HUDEP-2 (cell line): ENCODE data around the gene DISP3.

ENCODE experiments used
- DNase-seq, 76 experiments: peaks; one replicate each; lab custom pipeline; 2025; ENCODE audit not compliant: unreplicated experiment in 76 of 76; lab: John Stamatoyannopoulos, UW

DISP3 gene

DNA sequence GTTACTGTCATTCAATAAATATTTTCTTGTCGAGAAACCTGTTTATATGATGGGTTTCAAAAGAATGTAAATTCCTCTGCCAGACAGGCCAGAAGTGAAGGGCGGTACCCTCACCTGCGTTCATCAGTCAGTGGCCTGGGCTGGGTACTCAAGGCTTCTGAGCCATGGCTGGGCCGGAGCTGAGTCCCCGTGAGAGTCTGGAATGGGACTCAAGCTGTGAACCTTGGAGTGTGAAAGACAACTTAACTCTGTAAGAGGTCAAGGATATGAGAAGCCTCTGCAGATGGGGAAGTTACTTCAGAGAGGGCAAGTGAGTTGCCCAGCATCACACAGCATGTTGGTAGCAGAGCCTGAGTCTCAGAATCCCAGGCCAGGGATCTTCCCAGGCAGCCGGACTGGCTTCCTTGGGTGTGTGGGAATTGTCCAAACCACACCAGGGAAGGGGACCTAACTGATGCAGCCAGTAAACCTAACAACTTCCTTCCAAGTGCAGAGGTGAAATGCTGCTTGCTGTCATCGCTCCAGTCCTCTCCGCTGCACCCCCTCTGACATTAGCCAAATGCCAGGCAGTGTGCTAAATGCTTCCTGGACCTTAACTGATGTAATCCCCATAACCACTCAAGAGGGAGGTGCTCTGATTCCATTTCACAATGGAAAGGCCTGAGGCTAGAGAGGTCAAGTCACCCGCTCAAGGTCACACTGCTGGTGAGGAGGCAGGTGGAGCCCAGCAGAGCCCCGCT lies 4.8 kb downstream of the DISP3 start:
- no peak for DNase-seq

DNA sequence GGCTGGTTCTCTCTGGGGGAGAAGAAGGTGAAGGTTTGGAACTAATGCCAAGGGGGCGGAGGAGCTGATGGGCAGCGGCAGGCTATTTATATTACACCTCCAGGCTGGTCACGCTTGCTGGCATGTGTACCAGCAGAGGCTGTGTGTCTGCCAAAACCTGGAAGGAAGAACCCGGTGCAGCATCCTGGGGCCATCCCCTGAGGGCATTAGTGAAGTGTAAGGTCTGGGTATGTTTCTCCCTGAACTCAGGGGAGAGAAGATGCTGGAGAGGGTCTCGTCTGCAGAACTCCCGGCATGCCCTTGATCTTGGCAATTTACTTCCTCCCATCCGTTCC lies 5.3 kb downstream of the DISP3 start:
- no peak for DNase-seq

DNA sequence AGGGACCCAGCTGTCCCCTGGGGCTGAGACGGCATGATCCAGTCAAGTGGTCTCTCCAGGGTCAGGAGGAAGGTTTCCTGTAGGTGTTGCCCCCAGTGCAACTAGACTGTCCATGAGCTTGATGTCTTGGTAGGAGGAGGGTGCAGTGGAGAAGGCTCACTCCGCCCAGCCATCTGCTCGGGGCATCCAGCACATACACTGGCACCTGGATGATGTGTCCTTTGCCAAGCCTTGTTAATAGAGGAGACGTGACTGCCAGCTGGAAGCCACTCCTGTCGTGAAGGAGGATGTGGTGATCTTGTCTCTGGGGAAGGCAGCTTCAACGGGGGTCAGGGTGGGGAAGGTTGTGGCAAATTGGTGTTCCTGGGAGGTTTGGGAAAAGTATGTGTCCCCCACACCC lies 6.2 kb downstream of the DISP3 start:
- no peak for DNase-seq

DNA sequence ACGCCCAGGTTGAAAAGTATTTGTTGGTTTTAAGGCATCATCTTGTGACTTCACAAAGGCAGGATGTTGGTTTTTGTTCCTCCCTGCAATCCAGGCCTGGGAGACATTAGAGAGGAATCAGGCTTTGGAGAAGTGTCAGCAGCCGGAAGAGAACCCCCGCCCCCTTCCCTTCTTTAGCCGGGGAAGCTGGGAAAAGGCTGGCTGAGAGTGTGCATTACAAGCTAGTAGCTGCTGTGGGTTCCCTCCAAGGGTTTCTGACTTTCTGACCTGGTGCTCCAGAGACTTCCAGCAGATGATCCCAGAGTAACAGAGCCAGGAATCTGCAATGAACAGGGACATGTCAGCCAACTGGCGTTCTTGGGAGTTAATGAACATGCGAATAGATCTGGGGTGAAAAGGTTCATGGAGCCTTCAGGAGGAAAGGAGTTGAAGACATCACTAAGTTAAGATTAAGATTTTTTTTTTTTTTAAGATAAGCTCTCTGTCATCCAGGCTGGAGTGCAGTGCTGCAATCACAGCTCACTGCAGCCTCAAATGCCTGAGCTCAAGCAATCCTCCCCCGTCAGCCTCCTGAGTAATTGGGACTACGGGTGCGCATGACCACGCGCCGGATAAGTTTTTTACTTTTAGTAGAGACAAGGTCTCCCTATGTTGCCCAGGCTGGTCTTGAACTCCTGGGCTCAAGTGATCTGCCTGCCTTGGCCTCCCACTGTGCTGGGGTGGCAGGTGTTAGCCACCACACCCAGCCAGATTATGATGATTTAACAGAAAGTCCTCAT lies 7.5 kb downstream of the DISP3 start:
- DNase-seq = no peak

DNA sequence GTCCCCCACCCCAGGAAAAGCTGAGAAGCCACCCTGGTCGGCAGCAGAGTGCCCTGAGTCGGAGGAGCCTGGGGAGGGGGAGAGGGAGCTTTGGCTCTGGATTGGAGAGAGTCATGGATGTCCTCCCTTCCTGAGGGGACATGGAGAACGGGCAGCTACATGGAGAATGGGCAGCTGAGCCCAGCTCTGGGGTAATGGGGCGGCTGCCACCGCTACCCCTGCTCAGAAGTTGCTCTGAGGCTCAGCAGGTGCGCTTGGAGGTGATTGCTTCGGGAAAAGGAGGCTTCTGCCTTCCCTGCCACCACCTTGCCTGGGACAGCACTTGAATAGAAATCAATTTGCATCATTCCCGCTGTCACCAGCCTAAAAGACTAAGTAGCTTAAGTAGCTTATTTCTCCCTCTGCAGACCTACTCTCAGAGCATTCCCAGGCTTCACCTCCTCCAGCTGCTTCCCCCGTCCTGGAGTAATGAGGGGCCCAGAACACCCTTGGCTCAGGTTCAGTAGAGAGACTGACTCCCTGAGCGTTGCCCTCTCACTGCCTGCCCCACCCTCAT lies 8.3 kb downstream of the DISP3 start:
- DNase-seq = no peak

DNA sequence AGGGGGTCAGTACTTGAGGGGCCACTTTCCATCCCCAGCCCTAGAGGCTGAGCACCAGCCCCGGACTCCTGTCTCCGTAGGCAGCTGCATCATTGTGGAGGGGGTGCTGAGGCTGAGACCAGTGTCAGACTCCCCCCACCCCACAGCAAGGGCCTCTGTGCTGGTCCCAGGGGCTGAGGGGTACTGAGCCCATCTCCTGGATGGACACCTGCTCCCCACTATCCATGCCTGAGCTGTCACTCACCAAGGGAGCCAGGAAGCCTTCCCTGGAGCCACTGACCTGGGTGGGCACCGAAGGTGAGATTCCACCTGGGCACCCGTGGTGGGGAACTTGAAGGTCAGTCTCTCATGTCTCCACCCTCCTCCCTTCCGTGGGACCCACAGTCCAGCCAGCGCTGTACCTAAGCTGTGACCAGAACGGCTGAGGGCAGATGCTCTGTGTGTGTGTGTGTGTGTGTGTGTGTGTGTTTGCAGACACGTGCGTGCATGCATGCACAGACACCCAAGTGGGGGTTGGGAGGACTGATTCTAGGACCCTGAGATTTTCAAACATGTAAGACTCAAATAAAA lies 9.3 kb downstream of the DISP3 start:
- DNase-seq = no peak

DNA sequence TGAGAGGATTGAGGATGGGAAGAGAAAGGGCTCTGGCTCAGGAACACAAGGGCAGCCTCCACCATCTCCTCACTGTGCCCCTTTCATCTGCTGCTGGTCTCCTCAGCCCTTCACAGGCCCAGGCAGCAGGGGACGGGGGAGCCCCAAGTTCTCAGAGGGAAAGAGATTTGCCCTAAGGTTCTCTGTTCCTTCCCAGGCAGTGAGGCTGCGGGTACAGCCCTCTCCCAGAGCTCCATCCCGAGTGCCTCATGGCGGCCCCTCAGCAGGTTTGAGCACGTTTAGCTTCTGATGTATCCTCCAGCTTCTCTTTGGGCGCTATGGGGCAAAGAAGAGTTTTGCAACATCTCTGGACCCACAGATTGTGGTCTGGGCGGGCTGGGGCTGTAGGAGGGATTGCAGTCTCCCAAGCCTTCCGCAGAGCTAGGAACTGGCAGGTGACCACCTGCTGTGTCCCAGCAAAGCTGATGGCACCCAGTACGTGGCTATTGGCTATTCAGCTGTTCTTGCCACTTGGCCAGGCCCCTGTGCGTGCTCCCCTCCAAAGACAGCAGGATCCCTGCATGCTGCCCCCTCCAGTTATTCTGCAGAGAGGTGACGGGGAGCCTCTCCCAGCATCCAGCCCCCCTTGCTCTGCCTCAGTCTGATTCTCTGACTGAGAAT lies 10.1 kb downstream of the DISP3 start:
- DNase-seq = no peak

DNA sequence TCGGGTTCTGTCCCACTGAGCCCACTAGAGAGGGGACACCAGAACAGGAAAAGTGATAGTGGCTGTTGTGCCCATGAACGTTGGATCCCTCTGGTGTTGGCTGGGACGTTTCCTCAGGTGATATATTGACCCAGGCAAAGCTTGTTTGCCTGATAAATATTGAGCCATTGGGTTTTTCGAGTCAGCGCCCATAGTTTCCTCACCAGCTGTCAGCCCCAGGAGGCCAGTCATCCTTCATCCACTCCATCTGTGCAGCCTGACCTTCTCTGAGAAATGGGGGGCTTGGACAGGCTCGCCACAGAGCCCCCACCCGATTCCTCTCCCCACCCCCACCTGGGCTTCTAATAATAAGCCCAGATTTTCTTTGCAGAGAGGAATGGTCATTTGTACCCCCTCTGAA lies 13.3 kb downstream of the DISP3 start:
- DNase-seq = no peak

DNA sequence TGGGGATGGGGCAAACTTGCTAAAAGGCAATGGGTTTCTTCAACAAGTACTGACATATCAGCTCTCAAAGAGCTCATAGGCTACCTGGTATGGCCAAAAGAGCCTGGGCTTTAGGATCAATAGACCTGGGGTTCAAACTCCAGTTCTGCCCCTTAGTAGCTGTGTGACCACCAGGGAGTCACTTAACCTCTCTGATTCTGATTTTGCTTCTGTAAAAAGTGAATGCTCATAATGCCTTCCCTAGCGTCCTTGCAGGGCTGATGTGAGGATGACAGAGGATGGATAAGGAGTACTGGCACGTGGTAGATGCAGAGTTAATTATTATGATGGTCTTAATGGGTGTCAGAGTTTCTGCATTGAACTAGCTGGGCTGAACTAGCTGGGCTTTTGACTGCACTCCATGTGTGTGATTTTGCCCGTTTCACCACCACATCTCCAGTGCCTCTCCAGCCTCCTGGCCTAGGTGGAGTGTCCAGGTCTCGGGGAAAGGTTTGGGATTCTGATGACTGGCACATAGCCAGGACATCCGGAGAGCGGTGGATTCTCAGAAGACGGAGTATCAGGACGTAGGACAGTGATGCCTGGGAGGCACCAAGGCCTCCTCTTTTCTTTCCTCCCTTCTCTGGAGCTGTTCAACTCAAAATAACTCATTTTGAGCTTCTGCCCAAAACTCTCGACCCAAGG lies 15.2 kb downstream of the DISP3 start:
- DNase-seq = no peak

DNA sequence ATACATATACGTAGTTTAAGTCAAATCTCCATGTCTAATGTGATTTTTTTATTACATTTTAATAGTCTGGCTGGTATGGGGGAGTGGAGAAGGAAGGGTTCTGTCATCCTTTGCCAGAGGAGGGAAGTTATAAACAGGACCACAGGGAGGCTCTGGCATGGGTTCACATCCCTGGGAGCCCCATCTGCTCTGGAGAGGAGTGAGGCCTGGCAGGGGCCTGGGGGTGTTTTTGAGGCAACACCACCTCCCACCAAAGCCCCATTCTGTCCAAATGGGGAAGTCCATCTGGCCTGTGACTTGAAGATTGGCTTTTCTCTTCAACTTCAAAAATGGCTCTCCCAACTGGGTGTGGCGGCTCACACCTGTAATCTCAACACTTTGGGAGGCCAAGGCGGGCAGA lies 15.8 kb downstream of the DISP3 start:
- no peak for DNase-seq

DNA sequence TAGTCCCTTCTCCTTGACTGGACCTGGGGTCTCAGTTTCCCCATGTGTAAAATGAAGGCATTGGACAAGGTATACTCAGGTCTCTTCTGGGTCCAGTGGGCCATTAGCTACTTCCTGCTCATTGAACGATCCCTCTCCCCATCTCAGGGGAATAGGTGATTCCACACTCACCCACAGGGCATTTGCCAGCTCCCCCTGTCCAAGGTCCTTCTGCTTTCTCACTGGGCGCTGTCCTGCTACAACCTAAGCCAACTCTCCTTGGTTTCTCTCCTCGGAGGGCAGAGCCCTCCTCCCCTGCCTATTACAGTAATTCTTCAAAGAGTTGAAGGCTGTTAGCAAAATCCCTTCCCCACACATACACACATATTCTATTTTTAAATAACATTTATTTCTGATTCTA lies 16.6 kb downstream of the DISP3 start:
- no peak for DNase-seq

DNA sequence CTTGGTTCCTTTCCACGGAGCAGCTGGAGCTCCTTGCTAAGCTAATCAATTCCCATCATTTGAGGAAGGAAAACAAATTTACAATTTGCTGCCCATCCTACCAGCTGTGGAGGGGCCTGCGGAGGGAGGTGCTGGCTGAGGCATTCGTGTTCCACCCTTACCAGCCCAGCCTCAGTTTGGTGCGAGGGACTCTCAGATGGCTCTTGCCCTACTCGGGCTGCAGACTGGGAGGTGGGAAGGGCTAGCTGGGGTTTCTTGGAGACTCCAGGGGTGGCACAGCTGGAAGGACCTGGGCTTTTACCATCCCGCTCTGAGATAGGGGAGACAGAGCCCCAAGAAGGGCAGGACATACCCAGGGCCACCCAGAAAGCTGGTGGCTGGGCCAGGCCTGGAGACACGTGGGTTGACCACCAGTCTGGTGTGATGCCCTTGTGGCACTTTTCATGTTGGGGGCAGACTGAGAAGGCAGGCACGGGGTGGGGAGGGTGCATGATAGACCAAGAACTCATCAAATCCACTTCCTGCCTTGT lies 17.7 kb downstream of the DISP3 start:
- DNase-seq = no peak

DNA sequence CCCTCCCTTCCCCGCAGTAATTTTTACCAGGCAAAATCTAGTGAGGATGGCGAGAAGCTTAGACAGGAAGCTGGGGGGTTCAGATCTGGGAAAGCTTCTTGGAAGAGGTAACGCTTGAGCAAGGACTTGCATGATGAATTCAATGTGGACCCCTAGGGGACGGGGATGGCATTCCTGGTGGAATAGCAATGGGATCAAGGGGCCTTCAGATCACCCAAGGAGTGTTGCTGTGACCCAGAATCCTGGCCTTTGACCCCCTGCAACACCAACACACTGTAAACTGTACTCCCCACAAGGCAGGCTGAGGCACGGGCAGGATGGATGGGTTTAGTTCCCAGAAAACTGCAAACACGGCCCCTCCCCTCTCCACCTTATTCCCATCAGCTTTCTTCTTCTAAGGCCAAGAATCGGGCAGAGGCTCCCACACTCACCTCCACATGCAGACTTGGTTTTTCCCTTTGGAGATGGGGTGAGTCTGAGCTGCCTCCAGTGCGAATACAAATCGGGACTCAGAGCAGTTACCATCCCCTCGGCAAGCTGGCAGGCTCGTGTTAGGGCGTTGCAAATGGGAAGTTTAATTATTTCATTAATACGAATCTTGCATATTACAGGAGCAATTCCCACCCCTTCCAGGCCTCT lies 20.1 kb downstream of the DISP3 start:
- DNase-seq = no peak

DNA sequence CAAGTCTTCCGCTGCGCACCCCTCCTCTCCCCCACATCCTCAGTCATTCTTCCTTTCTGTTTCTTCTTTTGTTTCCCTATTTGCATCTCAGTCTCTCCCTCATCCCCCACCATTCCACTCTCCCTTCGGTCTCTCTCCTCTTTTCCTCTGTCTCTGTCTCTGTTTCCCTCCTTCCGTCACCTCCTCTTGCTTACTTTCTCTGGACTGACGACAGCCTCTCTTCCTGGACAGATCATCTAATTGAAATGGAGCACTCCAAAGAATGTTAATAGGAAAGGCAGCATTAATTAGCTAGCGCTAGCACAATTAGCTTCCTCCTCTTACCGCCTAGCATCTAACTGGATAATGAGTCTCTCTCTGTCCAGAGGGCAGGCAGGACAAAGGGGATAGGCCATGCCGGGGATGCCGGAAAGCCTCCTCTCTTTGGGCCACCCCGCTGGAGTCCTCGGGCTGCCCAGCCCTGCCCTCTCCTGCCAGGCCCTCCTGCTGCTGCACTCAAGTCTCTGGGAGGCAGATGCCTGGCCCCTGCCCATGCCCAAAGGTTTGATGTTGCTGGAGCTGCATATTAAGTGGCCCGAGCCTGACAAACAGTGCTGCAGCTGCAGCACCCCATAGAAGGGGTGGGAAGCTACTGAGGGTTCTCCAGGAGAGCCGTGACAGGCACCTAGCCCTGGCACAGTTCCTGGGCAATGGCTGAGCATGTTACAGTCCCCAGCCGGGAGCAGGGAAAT lies 20.8 kb downstream of the DISP3 start:
- DNase-seq = no peak

DNA sequence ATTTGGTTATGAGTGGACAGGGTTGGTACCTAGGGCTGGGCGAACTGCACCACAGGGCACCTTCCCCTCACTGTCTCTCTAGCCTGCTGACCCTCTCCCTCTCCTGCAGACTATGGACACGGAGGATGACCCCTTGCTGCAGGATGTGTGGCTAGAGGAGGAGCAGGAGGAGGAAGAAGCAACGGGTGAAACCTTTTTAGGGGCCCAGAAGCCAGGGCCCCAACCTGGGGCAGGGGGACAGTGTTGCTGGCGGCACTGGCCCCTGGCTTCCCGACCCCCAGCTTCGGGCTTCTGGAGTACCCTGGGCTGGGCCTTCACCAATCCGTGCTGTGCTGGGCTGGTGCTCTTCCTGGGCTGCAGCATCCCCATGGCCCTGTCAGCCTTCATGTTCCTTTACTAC lies 21.9 kb downstream of the DISP3 start:
- no peak for DNase-seq

DNA sequence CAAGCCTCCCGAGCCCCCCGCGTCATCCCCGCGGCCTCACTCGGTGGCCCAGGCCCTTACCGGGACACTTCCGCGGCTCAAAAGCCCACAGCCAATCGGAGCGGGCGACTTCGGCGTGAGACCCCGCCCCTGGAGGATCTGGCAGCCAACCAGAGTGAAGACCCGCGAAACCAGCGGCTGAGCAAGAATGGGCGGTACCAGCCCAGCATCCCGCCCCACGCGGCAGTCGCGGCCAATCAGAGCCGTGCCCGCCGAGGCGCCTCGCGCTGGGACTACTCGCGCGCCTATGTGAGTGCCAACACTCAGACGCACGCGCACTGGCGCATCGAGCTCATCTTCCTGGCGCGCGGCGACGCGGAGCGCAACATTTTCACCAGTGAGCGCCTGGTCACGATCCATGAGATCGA lies 22.5 kb downstream of the DISP3 start:
- DNase-seq = no peak

DNA sequence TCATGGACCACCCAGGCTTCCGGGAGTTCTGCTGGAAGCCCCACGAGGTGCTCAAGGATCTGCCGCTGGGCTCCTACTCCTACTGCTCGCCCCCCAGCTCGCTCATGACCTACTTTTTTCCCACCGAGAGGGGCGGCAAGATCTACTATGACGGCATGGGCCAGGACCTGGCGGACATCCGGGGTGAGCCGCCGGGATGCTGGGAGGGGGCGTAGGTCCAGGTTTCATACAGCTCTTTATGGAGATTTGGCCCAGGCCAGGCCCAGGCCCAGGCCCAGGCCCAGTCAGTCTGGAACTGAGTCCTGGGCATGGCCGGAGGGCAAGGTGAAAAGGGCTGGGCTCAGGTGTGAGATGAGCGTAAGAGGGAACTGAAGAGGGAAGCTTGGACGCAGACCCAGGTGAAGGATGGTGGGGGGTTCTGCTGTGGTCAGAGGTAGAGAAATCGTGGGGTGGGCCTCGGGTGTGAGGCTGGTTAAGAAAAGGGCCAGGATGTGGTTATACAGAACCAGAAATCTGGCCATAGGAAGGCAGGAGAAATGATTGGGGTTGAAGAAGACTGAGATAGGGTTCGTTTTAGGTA lies 23.0 kb downstream of the DISP3 start:
- DNase-seq = no peak

DNA sequence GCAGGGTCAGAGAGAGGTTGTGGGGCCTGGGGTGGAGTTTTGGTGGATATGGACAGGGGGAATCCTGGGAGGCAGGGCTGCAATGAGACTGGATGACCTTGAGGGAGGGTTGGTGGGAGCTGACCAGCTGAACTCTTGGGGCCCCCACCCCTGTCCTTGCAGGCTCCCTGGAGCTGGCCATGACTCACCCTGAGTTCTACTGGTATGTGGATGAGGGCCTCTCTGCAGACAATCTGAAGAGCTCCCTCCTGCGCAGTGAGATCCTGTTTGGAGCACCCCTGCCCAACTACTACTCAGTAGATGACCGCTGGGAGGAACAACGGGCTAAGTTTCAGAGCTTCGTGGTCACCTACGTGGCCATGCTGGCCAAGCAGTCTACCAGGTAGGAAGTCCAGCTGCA lies 23.6 kb downstream of the DISP3 start:
- DNase-seq = no peak

DNA sequence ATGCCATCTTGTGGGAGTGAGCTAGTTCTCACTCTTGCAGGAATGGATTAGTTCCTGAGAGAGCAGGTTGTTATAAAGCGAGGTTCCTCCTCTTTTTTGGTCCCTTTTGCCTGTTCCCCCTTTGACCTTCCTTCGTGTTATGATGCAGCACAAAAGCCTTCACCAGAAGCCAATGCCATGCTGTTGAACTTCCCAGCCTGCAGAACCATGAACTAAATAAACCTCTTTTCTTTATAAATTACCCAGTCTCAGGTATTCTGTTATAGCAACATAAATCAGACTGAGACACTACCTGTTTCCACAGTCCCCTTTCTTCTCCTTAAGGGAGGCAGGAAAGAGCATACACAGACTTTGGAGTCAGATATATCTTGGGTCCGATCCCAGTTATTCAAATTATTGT lies 25.6 kb downstream of the DISP3 start:
- no peak for DNase-seq
